CD4-positive, alpha-beta T cell treated with Interleukin-6 at 100 ng/mL for 8 hours (primary cell): ENCODE measurements around the gene PLCL1.

Source experiments
- DNase-seq: peaks from one replicate; pipeline ENCODE4 v3.0.0-alpha.2; 2020; ENCODE audit warnings: mixed read lengths, low spot score

Gene PLCL1

DNA sequence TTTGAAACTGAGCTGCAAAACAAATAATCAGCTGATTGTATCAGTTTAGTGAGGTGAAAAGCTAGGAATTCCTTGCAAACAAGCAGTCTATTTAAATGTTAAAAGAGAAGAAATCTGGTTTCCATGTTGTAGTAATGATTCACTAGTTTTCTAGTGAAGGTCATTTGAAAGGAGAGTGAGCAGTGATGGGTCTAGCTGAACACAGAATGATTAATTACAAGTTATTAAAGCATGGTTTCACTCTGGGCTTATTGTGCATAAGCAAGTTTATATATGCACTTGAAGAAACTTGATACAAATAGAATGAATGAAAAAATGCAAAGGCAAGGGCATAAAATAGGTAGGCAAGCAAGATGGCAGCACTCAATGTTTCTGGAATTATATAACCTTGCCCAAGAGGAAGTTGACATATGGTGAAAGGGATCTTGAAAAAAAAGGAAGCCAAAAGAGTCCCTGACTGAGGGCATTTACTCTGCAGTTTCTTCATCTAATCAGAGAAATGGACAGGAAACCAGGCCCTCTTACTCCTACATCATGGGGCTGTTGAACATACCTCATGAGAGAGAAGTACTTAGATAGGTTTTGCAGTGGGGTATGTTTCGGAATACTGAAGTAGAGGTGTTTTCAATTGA, 53.2 kb downstream of the PLCL1 start:
- DNase-seq: no peak

DNA sequence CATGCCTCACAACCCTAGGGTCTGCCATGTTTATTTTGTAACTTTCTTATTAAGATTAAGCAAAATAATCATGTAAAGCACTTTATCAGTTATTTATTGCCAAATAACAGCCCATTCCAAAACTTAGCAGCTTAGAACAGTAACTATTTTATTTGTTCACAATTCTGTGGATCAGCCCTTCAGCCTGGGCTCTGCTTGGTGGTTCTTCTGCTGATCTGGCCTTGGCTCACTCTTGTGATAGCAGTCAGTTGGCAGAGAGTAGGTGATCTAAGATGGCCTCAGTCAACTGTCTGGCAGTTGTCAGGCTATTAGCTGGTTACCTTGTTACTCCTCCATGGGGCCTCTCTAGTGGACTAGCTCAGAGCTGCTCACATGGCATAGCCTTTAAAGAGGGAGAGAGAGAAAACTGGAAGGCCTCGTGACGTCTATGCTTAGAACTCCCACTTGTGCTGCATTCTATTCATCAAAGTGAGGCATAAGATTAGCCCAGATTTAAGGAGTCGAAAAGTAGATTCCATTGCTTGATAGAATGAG, 54.3 kb downstream of the PLCL1 start:
- DNase-seq: no peak

DNA sequence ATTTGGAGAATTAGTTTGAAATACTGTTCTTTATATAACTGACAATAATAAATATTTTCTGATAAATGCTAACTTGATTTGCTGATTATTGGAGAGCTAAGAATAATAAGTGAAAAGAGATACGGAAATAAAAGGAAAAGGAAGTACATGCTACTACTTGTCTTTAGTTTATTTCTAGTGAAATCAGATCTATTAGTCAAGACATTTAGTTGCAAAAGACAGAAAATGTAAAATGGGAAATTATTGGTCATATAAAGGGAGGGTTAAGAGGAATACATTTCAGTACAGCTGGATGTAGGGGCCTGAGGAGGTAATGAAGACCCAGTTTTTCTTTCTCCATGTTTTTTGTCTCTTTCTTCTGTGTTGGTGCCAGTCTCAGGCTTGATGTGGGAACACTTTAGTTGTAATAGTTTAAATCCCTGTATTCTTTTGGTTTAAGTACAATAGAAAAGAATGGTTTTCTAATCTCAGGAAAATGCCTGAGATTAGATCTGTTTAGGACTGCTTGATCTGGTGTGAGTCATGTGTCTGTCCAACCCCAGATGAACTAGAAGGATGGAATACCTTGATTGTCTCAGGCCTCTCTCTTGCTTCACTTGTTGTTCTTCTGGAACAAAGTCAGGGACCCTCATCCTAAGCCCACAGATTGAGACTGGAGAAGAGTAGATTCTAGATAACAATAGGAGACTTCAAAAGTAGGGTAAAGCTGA, 58.0 kb downstream of the PLCL1 start:
- DNase-seq: no peak

DNA sequence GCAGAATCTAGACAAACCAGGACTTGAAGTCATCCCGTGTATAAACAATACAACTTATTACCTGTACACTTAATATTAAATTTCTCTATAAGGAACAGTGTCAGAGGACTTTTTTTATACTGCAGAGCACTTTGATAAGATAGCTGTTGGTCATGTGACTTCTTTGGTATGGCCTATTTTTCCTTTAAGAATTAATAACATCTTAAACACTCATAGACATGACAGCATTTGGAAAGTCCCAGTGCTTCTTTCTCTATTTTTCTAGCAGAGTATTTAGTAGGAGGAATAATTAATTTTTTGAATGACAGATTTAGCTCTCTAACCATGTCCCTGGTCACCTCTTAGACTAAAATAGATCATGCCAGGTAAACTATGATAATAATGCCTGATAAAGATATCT, 59.4 kb downstream of the PLCL1 start:
- DNase-seq: no peak

DNA sequence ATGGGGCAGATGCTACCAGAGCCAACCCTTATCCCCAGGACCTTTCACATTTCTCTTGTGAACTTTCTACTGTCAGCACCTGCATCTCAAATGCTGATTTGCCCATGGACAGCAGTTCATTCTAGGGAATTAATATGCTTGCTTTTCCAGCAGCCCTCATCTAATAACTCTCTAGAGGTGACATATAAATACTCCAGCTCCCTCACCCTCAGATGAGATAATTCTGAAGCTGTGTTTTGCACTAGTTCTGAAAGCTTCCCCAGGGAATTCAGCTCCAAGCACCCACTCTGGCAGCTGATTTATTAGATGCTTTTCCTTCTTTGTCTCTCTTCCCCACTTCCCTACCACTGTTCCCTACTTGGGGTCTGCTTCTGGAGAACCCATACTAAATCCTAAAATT, 62.1 kb downstream of the PLCL1 start:
- DNase-seq: no peak

DNA sequence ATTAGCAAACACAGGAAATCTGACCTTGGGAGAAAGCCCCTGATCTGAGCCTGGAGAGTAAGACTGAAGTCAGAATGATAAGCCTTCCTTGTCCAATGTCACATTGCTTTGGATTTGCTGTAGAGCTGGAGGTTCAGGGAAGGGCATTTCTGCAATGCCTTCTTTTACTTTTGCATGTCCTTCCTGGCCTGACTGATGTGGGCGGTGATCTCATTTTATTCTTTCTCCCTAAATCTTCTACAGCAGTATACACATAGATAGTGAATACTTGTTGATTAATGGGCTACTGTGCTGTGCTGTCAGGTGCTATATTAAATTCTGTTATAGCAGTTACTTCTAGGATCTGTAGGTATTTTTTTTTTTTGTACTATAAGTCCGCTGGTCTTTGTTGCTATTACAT, 62.6 kb downstream of the PLCL1 start:
- no peak for DNase-seq

DNA sequence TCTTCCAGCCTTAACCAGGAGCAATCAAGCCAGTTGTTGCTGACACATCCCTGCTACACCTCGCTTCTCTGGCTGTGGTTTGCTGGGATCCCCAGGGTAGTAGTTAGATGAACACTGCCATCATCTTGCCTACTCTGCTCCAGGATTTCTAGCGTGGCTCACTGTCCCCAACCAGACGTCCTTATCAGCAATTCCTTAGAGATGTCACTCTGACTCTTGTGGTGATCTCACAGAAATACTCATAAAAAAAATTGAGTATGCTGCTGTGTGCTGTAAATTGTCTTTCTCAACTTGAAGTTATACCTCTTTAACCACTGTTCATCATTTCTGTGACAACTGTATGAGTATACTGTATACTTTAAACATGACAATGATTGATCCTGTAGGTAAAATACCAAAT, 63.2 kb downstream of the PLCL1 start:
- DNase-seq: no peak

DNA sequence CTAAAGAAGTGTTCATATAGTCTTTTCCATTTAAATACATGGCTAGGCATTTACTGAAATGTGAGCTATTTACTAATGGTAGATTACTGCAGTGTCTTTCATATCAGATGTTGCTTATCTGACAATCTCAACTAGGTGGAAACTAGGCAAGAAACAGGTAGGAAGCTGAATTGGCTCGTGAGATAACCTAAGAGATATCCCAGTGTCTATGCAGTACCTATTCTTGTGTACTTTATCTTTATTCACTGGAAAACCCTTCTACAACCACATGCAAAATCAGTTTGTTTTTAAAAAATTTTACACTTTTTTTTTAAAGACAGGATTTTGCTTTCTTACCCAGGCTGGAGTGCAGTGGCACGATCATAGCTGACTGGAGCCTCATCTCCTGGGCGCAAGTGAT, 63.8 kb downstream of the PLCL1 start:
- no peak for DNase-seq

DNA sequence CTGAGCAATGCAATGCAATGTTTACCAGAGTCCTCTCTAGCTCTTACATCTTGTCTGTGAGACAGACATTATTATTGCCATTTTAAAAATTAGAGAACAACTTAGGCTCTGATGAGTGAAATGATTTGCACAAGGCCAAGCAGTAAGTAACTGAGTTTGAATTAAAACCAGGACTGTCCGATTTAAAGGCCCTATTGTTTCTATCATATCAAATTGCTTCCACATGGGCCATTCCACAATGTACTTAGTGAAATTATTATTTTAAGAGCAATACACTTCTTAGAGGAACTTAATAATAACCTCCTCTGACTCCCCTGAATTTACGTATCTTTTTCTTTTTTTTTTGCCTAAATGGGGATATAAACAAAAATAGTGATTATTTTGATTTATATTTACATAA, 64.6 kb downstream of the PLCL1 start:
- DNase-seq: no peak

DNA sequence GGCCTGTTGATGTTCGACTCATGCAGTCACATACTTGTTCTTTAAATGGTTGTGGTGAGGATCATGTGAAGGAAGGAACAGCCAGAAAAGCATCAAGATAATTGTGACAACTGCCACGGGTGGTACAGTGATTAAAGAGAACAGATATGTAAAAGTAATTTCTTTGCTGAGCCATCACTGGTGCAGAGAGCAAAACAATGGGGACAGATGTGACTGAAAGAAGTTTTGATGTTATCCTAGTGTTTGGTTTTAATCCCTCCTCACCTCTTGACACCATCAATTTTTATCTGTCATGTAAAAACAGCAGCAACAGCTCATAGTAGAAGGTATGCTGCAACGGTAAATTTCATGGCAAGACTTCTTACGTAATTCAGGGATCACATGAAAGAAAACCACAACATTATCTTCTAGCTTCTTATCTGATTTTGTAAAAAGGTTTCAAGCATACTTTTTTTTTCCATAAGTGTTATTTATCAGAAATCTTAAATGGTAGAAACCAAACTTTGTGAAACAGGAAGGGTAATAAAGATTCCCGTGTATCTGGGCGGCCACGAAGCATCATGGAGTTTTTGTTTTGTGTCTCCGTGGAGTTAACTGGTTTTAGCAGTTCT, 65.2 kb downstream of the PLCL1 start:
- peak; percentile 56 for DNase-seq

DNA sequence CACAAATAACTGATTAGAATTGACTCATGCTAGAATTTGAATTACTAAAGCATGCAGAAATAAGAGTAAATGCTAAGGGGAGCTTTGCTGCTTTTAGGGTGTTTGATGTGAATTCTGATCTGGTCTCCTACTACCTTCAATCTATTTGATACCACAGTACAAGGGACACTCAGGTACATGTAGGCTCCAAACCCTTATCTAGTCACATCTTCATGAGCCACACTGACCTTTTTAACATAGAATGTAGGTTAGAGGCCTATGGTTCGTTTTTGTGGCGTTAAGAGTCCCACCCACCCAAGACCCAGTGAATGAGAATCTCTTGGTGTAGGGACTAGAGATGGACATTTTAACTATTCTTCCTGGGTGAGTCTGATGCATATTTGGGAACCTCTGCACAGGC, 65.7 kb downstream of the PLCL1 start:
- DNase-seq: no peak

DNA sequence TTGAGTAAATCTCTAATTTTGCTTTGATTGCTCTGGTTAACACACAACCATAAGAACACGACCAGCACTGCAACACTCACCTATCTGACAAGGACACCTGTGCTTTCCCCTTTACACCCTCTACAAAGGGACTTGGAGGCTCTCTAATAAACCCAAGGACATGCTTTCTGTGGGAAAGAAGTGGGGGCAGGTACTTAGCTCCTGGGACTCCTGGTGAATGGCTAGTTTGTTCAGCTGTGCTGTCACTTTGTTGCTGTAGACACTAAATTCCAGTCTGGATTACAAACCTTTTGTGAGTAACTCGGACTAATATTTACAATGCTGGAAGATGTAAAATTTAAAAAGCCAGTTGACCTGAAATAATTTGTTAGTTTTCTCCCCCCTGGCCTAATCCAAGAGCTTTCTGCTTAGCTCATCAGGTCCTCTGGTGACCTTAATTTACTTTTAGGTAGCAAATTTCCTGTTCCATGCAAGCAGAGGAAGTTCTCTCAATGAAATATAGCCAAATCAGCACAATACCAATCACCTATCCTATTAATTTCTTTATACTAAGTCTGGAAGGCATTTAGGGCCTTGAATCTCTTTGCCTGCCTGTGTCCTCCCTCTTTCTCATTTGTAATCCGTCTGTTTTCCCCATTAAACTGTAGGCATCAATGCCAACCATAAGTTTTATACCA, 67.5 kb downstream of the PLCL1 start:
- no peak for DNase-seq

DNA sequence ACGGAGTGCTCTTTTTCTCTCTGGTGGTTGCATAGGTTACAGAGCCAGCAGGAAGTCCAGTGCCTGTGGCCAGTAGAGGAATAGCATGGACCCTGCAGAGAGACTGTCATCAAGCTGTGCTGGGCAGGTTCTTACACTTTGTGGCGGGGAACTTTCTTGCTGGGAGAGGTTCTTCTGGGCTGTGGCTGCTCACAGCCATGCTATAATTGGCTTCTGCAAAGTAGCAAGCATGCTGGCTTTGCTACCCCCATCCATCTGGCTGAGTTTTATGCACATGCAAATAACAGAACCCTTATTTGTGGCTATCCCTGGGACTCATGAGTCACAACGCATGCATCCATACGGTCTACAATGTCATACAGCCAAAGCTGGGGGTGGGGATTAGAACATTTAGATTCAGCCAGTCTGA, 68.9 kb downstream of the PLCL1 start:
- DNase-seq: no peak

DNA sequence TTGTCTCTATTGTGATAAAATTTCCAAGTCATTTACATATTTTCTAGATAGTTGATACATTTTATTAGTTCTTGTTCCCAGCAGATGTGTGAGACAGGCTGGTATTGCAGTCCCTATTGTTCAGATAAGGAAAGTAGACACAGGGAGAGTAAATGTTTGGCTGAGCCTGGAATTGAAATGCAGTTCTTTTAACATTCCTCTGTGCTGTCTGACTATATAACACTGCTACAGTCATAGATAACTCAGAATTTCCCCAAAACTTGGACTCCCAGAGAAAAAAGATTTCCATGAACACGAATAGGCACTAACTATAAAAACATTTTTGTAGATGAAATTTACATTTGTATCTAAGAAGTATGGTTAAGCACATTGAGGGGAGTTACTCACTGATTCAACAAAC, 71.4 kb downstream of the PLCL1 start:
- DNase-seq: no peak

DNA sequence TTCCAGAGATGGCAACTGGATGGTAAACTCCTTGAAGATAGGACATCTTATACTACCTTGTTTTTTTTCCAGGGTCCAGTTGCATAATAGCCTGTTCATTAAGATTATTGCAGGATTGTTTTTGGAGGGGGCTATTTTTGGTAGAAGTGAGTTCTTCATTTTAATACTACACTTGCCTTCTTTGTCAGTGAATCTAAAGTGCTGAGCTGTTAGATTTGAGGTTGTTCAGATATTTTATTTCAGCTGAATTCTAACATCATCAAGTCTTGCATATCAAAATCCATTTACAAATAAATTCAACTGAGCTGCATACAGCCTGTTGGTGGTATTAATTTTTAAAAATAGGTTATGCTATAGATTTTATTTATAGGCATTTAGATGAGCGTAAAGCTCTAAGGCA, 72.1 kb downstream of the PLCL1 start:
- no peak for DNase-seq

DNA sequence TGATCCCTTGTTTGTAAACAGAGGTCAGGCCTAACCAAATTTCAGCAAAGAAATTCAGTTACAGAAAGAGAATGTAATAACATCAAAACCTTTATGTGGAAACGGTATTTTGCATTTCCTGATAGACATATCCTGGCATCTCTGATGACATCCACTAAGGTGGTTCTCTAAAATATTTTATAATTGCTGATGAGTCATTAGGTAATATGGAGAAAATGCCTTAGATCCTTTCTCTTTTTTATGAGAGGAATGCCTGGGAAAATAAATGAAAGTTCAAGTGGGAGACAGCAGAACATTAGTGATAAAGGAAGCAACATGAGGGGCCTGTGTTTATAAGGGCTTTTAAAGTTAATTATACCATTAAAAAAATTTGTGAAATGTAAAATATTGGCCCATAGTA, 72.6 kb downstream of the PLCL1 start:
- DNase-seq: no peak

DNA sequence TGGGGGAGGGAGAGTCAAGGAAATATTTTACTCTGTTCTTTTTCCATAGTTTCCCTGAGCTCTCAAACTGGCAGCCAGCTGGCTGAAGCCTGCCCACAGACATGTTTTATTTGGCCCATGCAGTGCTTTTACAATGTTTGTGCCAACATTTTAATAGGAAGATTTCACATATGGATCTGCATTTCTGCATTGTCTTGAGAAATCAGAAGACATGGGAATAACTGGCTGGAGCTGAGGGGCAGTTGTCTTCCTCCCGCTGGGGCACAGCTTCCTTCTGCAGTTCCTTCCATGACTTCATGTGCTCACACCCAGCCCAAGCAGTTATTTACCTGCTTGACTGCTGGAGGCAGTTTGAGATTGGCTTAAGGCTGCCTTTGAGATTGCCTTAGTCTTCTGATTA, 74.4 kb downstream of the PLCL1 start:
- no peak for DNase-seq

DNA sequence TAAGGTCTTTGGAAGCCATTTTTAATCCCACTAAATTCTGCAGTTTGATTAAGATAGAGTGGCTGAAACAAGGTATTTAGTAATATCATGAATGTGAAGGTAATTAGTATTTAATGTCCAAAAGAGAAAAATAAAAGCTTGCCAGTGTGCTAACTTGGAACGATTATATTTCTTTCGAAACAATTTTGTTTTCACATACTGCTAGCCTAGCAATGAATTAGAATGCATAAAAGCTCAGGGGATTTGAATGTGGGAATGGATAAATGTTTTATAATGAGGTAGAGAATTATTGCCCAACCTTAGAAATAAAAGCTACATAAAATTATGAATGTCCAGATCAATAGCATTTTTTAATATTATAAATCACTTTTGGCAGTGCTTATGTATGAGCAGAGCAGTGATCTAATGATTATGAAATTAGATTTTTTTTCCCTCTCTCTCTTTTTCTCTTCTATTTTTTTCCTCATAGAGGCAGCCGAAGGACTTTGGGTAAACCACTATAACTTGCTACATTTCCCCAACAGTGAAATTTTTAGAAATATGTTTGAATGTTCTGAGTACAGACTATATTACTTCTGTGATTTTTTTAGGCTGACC, 75.5 kb downstream of the PLCL1 start:
- DNase-seq: no peak

DNA sequence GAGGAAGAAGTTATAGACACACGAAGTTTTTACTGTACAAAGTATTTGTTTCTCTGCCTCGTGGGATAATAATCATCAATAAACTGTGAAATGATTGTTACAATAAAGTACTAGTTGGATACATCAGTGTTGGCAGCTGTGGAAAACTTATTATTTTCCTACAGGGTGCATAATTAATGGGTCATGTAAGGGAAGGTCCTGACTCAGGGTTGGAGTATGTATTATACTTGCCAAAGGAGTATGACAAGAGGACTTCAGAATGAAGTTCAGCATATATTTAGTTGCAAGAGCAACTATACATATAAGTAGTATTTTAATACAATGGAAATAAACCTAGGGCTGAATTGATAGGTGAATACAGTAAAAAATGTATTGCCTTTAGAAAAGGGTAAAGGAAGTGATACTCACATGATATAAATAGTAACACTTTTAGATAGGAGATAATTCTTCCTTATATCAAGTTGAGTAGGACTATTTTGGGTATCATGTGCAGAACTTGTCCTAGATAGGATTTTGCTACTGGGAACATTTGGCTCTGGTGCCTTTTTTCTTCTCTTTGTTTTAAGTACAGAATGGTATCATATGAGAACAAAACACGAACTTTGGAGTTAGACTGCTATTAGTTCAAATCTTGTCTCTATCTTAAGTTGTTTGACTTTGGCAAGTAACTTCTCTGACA, 79.1 kb downstream of the PLCL1 start:
- DNase-seq: no peak

DNA sequence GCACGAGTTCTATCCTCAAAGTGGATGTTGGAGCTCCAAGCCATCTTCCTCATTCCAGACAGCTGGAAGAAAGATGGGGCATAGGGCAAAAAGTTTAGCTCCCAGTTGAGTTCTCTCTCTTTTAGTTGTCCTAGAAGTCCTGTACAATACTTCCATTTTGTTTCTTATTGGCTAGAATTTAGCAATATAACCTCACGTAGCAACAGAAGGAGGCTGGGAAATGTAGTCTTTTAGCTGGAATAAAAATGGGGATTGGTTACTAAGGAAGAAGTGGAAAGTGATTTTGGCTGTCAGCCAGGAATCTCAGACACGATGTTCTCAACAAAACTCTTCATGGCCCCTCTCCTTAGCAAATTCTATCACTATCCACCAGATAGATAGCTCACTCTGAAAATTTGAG, 79.9 kb downstream of the PLCL1 start:
- no peak for DNase-seq

DNA sequence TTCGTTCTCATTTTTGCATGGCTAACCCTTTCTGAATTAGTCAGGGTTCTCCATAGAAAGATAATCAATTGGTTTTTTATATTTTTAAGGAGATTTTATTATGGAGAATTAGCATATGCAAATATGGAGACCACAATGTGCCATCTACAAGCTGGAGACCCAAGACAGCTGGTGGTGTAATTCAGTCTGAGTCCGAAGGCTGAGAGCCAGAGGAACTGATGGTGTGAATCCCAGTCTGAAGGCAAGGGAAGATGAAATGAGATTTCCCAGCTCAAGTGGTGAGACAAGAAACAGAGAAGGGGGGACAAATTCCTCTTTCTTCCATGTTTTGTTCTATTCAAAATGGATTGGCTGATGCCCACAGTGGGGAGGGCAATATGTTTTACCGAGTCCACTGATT, 80.7 kb downstream of the PLCL1 start:
- no peak for DNase-seq

DNA sequence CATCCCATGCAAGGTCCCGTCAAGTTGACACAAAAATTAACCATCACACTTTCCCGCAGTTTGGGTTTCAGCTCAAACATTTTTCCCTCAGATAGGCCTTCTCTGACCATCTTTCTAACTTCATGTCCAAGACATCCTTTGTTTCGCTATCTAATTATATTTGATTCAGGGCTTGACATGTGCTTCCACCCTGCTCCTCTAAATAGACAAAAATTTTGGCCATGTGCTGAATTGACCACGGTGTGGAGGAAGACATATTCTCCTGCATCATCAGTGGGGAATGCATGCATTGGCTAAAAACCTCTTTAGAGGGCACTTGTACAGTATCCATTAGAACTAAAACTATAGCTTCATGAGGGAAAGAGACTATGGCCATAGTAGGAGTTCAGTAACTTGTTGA, 81.2 kb downstream of the PLCL1 start:
- no peak for DNase-seq
